Suprapubic skin (tissue), 4 donors: ENCODE data around the gene ZC3H14. TPM values are rescaled to one million over a fixed set of nuclear protein-coding genes. Genes with fewer than 3 reads are reported as not detected.

Source experiments
- DNase-seq, 2 donors: peaks; one replicate each; pipeline ENCODE4 v3.0.0-alpha.2; 2019; ENCODE audit warnings: low spot score in 2 of 2
- H3K27ac ChIP-seq: fragments of 200-600 bp; sonication (generic); one replicate; pipeline ENCODE4 v1.5.1; 2019
- H3K27me3 ChIP-seq: fragments of 200-600 bp; sonication (generic); one replicate; pipeline ENCODE4 v1.5.1; 2019
- H3K36me3 ChIP-seq: fragments of 200-600 bp; sonication (generic); one replicate; pipeline ENCODE4 v1.5.1; 2019
- H3K4me1 ChIP-seq: fragments of 200-600 bp; sonication (generic); one replicate; pipeline ENCODE4 v1.5.1; 2019
- H3K4me3 ChIP-seq: fragments of 200-600 bp; sonication (generic); one replicate; pipeline ENCODE4 v1.5.1; 2019; ENCODE audit warnings: mild to moderate bottlenecking
- H3K9me3 ChIP-seq: fragments of 200-600 bp; sonication (generic); one replicate; pipeline ENCODE4 v1.5.1; 2019
- EP300 ChIP-seq: sonication (generic); formaldehyde crosslinking; IDR thresholded peaks from one replicate; pipeline ENCODE4 v1.6.1; 2017; ENCODE audit warnings: antibody characterized with exemption
- POLR2A ChIP-seq, 2 donors: fragments of 450-650 bp; IDR thresholded peaks; one replicate each; pipeline ENCODE4 v1.6.1; 2017; ENCODE audit warnings: antibody characterized with exemption in 2 of 2, mild to moderate bottlenecking in 2 of 2, moderate library complexity in 2 of 2
- POLR2AphosphoS5 ChIP-seq, 3 donors: sonication (generic); formaldehyde crosslinking; IDR thresholded peaks; one replicate each; pipeline ENCODE4 v1.6.1; 2017; ENCODE audit warnings: antibody characterized with exemption in 3 of 3
- WGBS: methylation state at CpG from one replicate; pipeline ENCODE4 v1.1.5; 2018; 5-methylcytosine and 5-hydroxymethylcytosine counted together
- total RNA-seq, 4 donors: library from RNA; depleted of rRNA; stranded (reverse); fragments of >200 nt; gene quantifications; one replicate each; pipeline ENCODE4 v1.1.0, GENCODE V29; 2016
- TF ChIP-seq, protein P1 (sequence below), 2 donors: fragments of 200-600 bp in 1 of 2; fragments of 450-650 bp in 1 of 2; sonication (generic) in 1 of 2; IDR thresholded peaks; one replicate each; pipeline ENCODE4 v1.5.1; 2016 to 2019; ENCODE audit warnings: antibody characterized with exemption in 2 of 2, mild to moderate bottlenecking in 1 of 2, moderate library complexity in 1 of 2

The ZC3H14 gene
- total RNA-seq, 4 donors from 2014 or later: 49.2 to 83.6 (median 59.9) TPM

DNA sequence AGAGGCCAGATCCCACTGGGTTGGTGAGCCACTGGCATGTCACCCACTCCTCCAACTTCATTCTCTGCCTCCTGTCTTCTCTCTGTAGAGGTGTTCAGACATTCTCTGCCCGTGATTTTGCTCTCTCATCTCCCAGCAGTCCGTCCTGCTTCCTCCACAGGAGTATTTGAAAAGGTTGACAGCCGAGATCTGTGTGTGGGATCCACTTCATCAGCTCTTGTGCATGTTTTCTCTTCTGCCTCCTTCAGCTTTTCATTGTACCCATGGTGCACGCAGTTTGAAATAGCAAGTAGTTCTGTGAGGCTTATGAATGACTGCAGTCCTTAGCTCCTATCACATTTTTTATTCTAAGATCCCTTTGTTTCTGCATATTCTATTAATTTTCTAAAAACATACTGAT, 34.8 kb downstream of the ZC3H14 start:
- no peaks in the 10 kb centered on the region for H3K27me3 ChIP-seq
- no peak for DNase-seq
- WGBS: 94% methylated on average over 4 of the region's 4 CpGs
- no peaks in the 10 kb centered on the region for H3K9me3 ChIP-seq
- TF ChIP-seq POLR2A (IDR thresholded peaks at IDR 0.05): no peak
- TF ChIP-seq, protein P1, sequence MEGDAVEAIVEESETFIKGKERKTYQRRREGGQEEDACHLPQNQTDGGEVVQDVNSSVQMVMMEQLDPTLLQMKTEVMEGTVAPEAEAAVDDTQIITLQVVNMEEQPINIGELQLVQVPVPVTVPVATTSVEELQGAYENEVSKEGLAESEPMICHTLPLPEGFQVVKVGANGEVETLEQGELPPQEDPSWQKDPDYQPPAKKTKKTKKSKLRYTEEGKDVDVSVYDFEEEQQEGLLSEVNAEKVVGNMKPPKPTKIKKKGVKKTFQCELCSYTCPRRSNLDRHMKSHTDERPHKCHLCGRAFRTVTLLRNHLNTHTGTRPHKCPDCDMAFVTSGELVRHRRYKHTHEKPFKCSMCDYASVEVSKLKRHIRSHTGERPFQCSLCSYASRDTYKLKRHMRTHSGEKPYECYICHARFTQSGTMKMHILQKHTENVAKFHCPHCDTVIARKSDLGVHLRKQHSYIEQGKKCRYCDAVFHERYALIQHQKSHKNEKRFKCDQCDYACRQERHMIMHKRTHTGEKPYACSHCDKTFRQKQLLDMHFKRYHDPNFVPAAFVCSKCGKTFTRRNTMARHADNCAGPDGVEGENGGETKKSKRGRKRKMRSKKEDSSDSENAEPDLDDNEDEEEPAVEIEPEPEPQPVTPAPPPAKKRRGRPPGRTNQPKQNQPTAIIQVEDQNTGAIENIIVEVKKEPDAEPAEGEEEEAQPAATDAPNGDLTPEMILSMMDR (IDR thresholded peaks at IDR 0.05): no peak
- TF ChIP-seq POLR2AphosphoS5 (IDR thresholded peaks at IDR 0.05): no peak
- no peak for TF ChIP-seq EP300
- peaks cover 83% of the 10 kb centered on the region for H3K36me3 ChIP-seq
- no peak overlapping the region for H3K27ac ChIP-seq
- no peaks in the 10 kb centered on the region for H3K4me1 ChIP-seq
- no peak overlapping the region for H3K4me3 ChIP-seq

DNA sequence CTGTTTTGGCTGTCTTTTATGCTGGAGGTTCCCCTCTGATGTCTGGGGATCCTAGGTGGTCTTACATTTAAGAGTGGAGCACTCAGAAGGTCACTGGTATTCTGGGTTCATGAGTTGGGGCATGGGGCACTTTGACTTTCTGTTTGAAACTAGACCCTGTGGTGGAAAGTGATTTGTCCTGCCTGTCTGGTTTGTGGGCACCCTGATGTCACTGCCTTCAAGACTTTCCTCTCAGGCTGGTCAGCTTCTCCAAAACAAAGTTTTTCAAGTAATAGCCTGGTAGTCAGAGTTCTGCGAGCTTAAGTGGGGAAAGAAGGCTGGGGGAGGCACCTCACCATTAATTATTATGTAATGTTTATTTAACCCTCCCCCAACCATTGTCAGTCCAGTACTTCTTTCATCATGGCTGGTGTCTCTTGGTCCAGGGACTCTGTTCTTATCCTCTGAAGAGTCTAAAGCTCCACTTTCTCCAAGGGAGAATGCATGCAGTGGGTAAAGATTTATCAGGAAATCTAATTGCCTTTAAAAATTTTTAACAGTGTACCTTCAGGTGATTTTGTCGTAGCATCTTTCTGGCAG, 35.3 kb downstream of the ZC3H14 start:
- Histone ChIP-seq H3K4me3 (no peak overlapping the region), H3K4me1 (no peaks in the 10 kb centered on the region), H3K9me3 (no peaks in the 10 kb centered on the region), H3K27ac (no peak overlapping the region), H3K27me3 (no peaks in the 10 kb centered on the region), H3K36me3 (peaks cover 86% of the 10 kb centered on the region)
- TF ChIP-seq POLR2AphosphoS5 (IDR thresholded peaks at IDR 0.05): no peak
- no peak for DNase-seq
- 90% methylated on average over 2 of the region's 2 CpGs for WGBS

DNA sequence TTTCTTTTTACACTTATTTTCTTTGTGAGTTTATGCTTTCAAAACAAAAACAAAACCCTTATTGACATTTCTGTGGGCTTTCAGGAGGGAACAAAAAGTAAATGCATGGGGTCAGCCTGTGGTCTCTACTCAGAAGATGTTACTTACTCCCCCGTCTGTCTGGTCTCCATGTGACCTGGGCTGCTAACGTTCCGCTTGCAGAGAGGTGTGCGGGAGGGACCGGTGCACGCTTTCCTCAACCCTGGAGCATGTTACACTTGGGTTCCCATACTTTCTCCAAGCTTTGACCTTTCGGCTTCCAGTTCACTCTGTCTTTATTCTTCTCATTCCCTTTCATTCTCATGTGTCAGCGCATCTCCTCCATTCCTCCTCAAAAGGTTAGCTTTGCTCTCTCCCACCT, 36.5 kb downstream of the ZC3H14 start:
- TF ChIP-seq, protein P1 (IDR thresholded peaks at IDR 0.05): no peak
- TF ChIP-seq POLR2A (IDR thresholded peaks at IDR 0.05): no peak
- no peak for TF ChIP-seq POLR2AphosphoS5 (IDR thresholded peaks at IDR 0.05)
- TF ChIP-seq EP300: no peak
- H3K9me3 ChIP-seq: no peaks in the 10 kb centered on the region
- H3K4me1 ChIP-seq: no peaks in the 10 kb centered on the region
- H3K27ac ChIP-seq: no peak overlapping the region
- DNase-seq: no peak
- peaks cover 93% of the 10 kb centered on the region for H3K36me3 ChIP-seq
- WGBS: 95% methylated on average over 8 of the region's 8 CpGs
- no peaks in the 10 kb centered on the region for H3K27me3 ChIP-seq
- H3K4me3 ChIP-seq: no peak overlapping the region

DNA sequence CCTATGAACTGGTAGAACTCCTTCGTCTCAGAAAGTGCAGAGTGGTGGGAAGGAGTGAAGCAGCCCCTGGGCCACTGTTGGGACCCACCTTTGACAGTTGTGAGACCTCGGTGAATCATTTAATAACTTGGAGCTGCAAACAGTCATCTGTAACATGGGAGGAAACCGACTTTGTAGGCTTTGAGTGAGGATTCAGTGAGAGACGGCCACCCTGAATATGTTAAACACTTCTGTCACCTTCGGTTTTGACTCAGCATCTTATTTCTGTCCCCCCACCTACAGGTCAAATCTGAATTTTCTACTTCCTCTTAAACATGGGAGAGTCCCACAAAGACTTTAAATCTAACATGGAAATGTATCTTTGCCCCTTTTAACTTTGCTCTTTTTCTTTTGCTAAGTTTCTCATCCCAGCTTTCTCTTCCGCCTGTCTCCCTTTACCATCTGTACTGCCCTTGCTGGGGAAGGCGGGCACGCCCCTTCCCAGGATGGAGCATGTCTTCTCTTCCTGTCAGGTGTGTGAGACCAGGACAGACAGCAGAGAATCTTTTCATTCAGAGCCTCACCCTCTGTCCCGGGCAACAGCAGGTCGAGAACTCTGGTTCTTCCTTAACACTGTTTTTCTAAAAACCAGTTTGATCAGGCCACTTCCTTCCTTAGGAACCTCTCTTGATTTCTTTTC, 37.1 kb downstream of the ZC3H14 start:
- WGBS: 86% methylated on average over 10 of the region's 10 CpGs
- Histone ChIP-seq H3K27ac (no peak overlapping the region), H3K27me3 (no peaks in the 10 kb centered on the region), H3K36me3 (peaks cover 96% of the 10 kb centered on the region), H3K4me1 (no peaks in the 10 kb centered on the region), H3K4me3 (no peak overlapping the region), H3K9me3 (no peaks in the 10 kb centered on the region)
- DNase-seq: no peak
- no peak for TF ChIP-seq EP300
- TF ChIP-seq POLR2AphosphoS5 (IDR thresholded peaks at IDR 0.05): no peak
- TF ChIP-seq POLR2A (IDR thresholded peaks at IDR 0.05): no peak
- TF ChIP-seq, protein P1 (IDR thresholded peaks at IDR 0.05): no peak

DNA sequence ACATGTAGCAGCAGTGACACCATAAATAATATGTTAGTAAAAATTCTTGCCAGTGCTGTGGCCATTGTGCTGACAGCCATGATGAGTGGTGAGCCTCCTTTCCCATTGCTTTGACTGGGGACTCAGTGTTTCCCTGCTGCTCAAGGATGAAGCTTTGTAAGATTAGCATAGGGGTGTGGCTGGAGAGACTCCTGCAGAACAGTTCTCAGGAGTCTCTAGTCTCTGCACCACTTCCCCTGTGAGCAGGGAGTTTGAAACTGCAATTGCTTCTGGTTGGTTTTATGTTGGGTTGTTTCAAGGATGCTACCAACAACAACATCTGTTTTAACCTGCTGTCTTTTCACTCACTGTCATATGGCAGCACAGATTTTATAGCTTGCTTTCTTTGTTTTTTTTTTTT, 41.4 kb downstream of the ZC3H14 start:
- TF ChIP-seq, protein P1 (IDR thresholded peaks at IDR 0.05): no peak
- TF ChIP-seq POLR2AphosphoS5 (IDR thresholded peaks at IDR 0.05) (no peak), EP300 (no peak), POLR2A (IDR thresholded peaks at IDR 0.05) (no peak)
- H3K4me1 ChIP-seq: no peaks in the 10 kb centered on the region
- H3K27me3 ChIP-seq: no peaks in the 10 kb centered on the region
- no peak for DNase-seq
- H3K4me3 ChIP-seq: no peak overlapping the region
- H3K36me3 ChIP-seq: peaks cover 96% of the 10 kb centered on the region
- no peak overlapping the region for H3K27ac ChIP-seq
- H3K9me3 ChIP-seq: no peaks in the 10 kb centered on the region
